Calu3 (cell line): ENCODE results near the gene GRIK4. TPM values are rescaled to one million over a fixed set of nuclear protein-coding genes. Genes with fewer than 3 reads are reported as not detected.

Experiments
- BruUV-seq: library from RNA; stranded (reverse); fragments of 400-500 nt; replicated peaks from 2 replicates; lab custom pipeline; 2021; lab: Mats Ljungman, UMichigan
- CTCF ChIA-PET: fragments of 300-600 bp; sonication (Branson Sonifier 250); formaldehyde crosslinking; loops from one replicate; lab custom pipeline; 2022; ENCODE audit warnings: antibody characterized with exemption; lab: Charles Lee
- DNase-seq: peaks from one replicate; pipeline ENCODE4 v3.0.0; 2022
- H3K27ac Mint-ChIP-seq: one replicate; pipeline ENCODE4 v1.8.0; 2022; ENCODE audit warnings: mixed read lengths; ENCODE audit not compliant: unreplicated experiment
- H3K27me3 Mint-ChIP-seq: one replicate; pipeline ENCODE4 v1.8.0; 2022; ENCODE audit warnings: mixed read lengths; ENCODE audit not compliant: unreplicated experiment
- H3K36me3 Mint-ChIP-seq: one replicate; pipeline ENCODE4 v1.8.0; 2022; ENCODE audit warnings: mild to moderate bottlenecking, moderate library complexity, mixed read lengths; ENCODE audit not compliant: insufficient read depth, unreplicated experiment
- H3K4me1 Mint-ChIP-seq: one replicate; pipeline ENCODE4 v1.8.0; 2022; ENCODE audit warnings: mild to moderate bottlenecking, low read depth, mixed read lengths; ENCODE audit not compliant: unreplicated experiment
- H3K4me3 Mint-ChIP-seq: one replicate; pipeline ENCODE4 v1.8.0; 2022; ENCODE audit warnings: mild to moderate bottlenecking, low read depth, moderate library complexity, mixed read lengths; ENCODE audit not compliant: unreplicated experiment
- H3K9me3 Mint-ChIP-seq: one replicate; pipeline ENCODE4 v1.8.0; 2022; ENCODE audit warnings: low read depth, mixed read lengths; ENCODE audit not compliant: unreplicated experiment
- CTCF ChIP-seq: fragments of 200-600 bp; IDR thresholded peaks from one replicate; pipeline ENCODE4 v1.8.0; 2022; ENCODE audit warnings: antibody characterized with exemption; ENCODE audit not compliant: unreplicated experiment
- intact Hi-C: fragments of 100-400 bp; cut with micrococcal nuclease; formaldehyde crosslinking; loops from one replicate; pipeline ENCODE4 v1.10.0; 2022; ENCODE audit not compliant: unreplicated experiment
- total RNA-seq: library from RNA; stranded (reverse); gene quantifications from 2 replicates; pipeline ENCODE4 v1.2.3, GENCODE V29; 2022

The GRIK4 gene
- total RNA-seq, 1 experiment from 2014 or later: not detected

GRCh38 chr11:120696597-120697218, 185.2 kb downstream of the GRIK4 start:
- no peaks in the 10 kb centered on the region for H3K4me1 Mint-ChIP-seq
- DNase-seq: no peak
- peaks cover 97% of the 10 kb centered on the region for H3K27me3 Mint-ChIP-seq
- H3K36me3 Mint-ChIP-seq: peaks cover 5% of the 10 kb centered on the region
- H3K27ac Mint-ChIP-seq: no peak overlapping the region
- no peak overlapping the region for H3K4me3 Mint-ChIP-seq
- no TSS peak for BruUV-seq
- CTCF ChIA-PET: interaction anchor here (0.6 to 0.7 kb wide), 2 partner anchors 36 to 984 kb away, joined by 3 to 7 read pairs; no protein-coding TSS in a partner anchor
- TF ChIP-seq CTCF: no peak
- intact Hi-C loops: no loop called here
- H3K9me3 Mint-ChIP-seq: peaks cover 3% of the 10 kb centered on the region

- Mint-ChIP-seq H3K36me3 (peaks cover 5% of the 10 kb centered on the region), H3K27ac (no peak overlapping the region), H3K4me1 (no peaks in the 10 kb centered on the region), H3K27me3 (peaks cover 91% of the 10 kb centered on the region), H3K4me3 (no peak overlapping the region), H3K9me3 (peaks cover 3% of the 10 kb centered on the region)
- intact Hi-C loops: no loop called here
- no TSS peak for BruUV-seq
- CTCF ChIA-PET: no interaction called here
- TF ChIP-seq CTCF: no peak
- DNase-seq: no peak
Measured at GRCh38 chr11:120698918-120699317, 187.4 kb downstream of the GRIK4 start.

GRCh38 chr11:120702656-120703055, 191.1 kb downstream of the GRIK4 start:
- Mint-ChIP-seq H3K36me3 (peaks cover 5% of the 10 kb centered on the region), H3K27ac (no peak overlapping the region), H3K27me3 (peaks cover 72% of the 10 kb centered on the region), H3K9me3 (peaks cover 3% of the 10 kb centered on the region), H3K4me1 (no peaks in the 10 kb centered on the region), H3K4me3 (no peak overlapping the region)
- BruUV-seq: no TSS peak
- DNase-seq: no peak
- intact Hi-C loops: no loop called here
- CTCF ChIA-PET: no interaction called here
- TF ChIP-seq CTCF: no peak

DNA sequence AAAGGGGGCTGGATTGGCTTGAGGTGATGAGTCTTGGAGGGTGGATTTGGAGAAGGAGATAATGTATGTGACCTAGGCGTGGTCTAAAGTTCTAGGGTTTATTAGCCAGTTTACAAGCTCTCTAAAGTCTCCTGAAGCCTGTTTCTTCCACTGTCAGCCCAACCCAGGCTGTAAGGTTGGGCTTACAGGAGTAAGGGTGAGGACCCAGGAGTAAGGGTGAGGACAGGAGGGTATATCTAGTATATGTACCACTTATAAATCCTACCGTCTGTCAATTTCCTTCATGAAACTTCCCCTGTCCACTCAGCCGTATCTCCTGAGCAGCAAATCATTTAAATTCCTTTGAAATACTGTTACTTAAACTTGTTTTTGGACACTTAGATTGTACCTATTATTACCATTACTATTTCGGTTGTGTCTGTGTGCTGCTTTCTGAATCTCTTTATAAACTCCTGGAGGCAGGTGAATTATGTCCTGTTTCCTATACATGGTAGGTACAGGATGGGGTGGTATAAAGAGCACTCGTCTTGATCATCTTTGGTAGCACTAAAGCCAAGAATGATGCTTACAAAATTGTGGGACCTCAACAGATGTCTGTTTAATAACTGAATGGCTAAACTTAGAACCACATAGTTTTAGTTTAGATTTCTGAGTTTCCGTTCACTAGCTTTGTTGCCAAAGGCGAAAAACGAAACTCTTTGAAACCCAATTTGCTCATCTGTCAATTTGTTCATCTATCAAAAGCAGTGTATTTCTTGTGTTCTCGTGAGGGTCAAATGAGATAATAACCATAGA, 192.0 kb downstream of the GRIK4 start:
- H3K4me3 Mint-ChIP-seq: no peak overlapping the region
- no peak overlapping the region for H3K27ac Mint-ChIP-seq
- BruUV-seq: no TSS peak
- no peak for DNase-seq
- CTCF ChIA-PET: no interaction called here
- H3K9me3 Mint-ChIP-seq: peaks cover 3% of the 10 kb centered on the region
- intact Hi-C loops: no loop called here
- TF ChIP-seq CTCF: no peak
- peaks cover 2% of the 10 kb centered on the region for H3K36me3 Mint-ChIP-seq
- no peaks in the 10 kb centered on the region for H3K4me1 Mint-ChIP-seq
- peaks cover 72% of the 10 kb centered on the region for H3K27me3 Mint-ChIP-seq
